Measurements from ENCODE around the gene KIF3C.

GRCh38 chr2:25993049-25993448 lies 10.8 kb upstream of the KIF3C start:
- TF ChIP-seq POLR2A (IDR thresholded peaks at IDR 0.05): no peak
- TF ChIP-seq, protein P1, sequence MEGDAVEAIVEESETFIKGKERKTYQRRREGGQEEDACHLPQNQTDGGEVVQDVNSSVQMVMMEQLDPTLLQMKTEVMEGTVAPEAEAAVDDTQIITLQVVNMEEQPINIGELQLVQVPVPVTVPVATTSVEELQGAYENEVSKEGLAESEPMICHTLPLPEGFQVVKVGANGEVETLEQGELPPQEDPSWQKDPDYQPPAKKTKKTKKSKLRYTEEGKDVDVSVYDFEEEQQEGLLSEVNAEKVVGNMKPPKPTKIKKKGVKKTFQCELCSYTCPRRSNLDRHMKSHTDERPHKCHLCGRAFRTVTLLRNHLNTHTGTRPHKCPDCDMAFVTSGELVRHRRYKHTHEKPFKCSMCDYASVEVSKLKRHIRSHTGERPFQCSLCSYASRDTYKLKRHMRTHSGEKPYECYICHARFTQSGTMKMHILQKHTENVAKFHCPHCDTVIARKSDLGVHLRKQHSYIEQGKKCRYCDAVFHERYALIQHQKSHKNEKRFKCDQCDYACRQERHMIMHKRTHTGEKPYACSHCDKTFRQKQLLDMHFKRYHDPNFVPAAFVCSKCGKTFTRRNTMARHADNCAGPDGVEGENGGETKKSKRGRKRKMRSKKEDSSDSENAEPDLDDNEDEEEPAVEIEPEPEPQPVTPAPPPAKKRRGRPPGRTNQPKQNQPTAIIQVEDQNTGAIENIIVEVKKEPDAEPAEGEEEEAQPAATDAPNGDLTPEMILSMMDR (IDR thresholded peaks at IDR 0.05): no peak
